Measurements from ENCODE around the gene SATB2. TPM values are rescaled to one million over a fixed set of nuclear protein-coding genes. Genes with fewer than 3 reads are reported as not detected.

The SATB2 gene
- polyA plus RNA-seq, 1 donor from 2014 or later = 0.21 TPM

GRCh38 chr2:199414001-199414400 lies 43.7 kb downstream of the SATB2 start:
- Histone ChIP-seq H2AFZ (ENCODE audit: low read depth, low read length) (no peak overlapping the region), H3K79me2 (replicated peaks; ENCODE audit: insufficient read depth, low read length) (no peaks in the 10 kb centered on the region), H3K4me2 (ENCODE audit: low read length) (no peak overlapping the region), H3K36me3 (ENCODE audit: insufficient read depth, low read length) (no peaks in the 10 kb centered on the region), H3K27me3 (ENCODE audit: insufficient read depth, low read depth, low read length) (peaks cover 2% of the 10 kb centered on the region), H4K20me1 (ENCODE audit: insufficient read depth) (no peaks in the 10 kb centered on the region), H3K4me3 (ENCODE audit: low read length) (no peak overlapping the region), H3K9me3 (ENCODE audit: low read length) (no peaks in the 10 kb centered on the region), H3K9me2 (ENCODE audit: insufficient read depth, low read length) (no peaks in the 10 kb centered on the region), H3K9ac (ENCODE audit: low read length) (no peak overlapping the region), H3K27ac (ENCODE audit: low read length) (no peak overlapping the region), H3F3A (ENCODE audit: insufficient read depth, low read length, poor library complexity, severe bottlenecking) (peaks cover 5% of the 10 kb centered on the region)
- TF ChIP-seq TAF1 (IDR thresholded peaks at IDR 0.05; ENCODE audit: low read depth) = no peak
- no peak for TF ChIP-seq EZH2 (IDR thresholded peaks at IDR 0.05; ENCODE audit: borderline replicate concordance, insufficient read depth, low read length, poor library complexity, severe bottlenecking)
- TF ChIP-seq SMC3 (conservative IDR thresholded peaks at IDR 0.05; ENCODE audit: poor library complexity) = no peak
- TF ChIP-seq RAD21 (conservative IDR thresholded peaks at IDR 0.05) = no peak
- TF ChIP-seq EP300 (conservative IDR thresholded peaks at IDR 0.05; ENCODE audit: poor library complexity, severe bottlenecking) = no peak
- TF ChIP-seq, protein P1, sequence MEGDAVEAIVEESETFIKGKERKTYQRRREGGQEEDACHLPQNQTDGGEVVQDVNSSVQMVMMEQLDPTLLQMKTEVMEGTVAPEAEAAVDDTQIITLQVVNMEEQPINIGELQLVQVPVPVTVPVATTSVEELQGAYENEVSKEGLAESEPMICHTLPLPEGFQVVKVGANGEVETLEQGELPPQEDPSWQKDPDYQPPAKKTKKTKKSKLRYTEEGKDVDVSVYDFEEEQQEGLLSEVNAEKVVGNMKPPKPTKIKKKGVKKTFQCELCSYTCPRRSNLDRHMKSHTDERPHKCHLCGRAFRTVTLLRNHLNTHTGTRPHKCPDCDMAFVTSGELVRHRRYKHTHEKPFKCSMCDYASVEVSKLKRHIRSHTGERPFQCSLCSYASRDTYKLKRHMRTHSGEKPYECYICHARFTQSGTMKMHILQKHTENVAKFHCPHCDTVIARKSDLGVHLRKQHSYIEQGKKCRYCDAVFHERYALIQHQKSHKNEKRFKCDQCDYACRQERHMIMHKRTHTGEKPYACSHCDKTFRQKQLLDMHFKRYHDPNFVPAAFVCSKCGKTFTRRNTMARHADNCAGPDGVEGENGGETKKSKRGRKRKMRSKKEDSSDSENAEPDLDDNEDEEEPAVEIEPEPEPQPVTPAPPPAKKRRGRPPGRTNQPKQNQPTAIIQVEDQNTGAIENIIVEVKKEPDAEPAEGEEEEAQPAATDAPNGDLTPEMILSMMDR (IDR thresholded peaks at IDR 0.05; ENCODE audit: poor library complexity, severe bottlenecking) = no peak
- TF ChIP-seq POLR2AphosphoS5 (IDR thresholded peaks at IDR 0.05) = no peak
- no peak for TF ChIP-seq MXI1 (conservative IDR thresholded peaks at IDR 0.05; ENCODE audit: poor library complexity, severe bottlenecking)
- no peak for TF ChIP-seq REST (IDR thresholded peaks at IDR 0.05; ENCODE audit: borderline replicate concordance)

DNA sequence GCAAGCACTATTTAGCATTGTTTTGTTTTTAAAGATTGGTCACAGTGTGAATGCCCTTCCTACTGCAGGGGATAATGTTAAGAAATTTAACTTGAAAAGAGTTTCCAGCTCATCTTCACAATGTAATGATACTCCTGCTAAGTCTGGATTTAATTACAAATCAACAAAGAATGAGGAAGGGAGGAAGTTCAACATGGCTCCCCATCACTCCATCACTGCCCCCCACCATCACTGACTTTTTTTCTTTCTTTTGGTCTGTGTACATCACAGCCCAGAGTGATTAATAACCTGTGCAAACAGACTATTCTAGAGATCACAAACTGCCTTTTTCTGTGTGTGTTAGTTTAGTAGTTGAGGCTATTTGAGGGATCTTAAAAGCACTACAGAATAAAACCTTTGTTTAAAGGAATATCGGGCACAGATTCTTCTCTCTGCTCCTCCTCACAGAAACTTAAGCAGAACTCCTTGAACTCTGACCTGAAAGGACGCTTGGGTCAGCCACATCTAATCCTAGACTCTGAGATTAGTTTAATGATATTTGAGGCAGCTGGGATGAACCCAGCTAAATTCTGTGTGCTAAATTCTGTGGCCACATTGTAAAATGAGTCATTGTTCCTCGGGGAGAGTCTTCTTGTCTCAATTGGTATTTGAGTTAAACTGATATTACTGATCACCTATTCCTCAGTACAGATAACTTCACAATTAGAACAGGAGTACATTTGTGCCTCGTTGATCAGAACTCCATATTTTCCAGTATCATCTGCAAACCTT lies 47.8 kb downstream of the SATB2 start:
- TF ChIP-seq, protein P1 (IDR thresholded peaks at IDR 0.05; ENCODE audit: poor library complexity, severe bottlenecking) = no peak
- TF ChIP-seq RAD21 (conservative IDR thresholded peaks at IDR 0.05) = no peak
- no peak for TF ChIP-seq POLR2AphosphoS5 (IDR thresholded peaks at IDR 0.05)
- Histone ChIP-seq H3K4me3 (ENCODE audit: low read length) (no peak overlapping the region), H3K27ac (ENCODE audit: low read length) (no peak overlapping the region), H3K9me3 (ENCODE audit: low read length) (no peaks in the 10 kb centered on the region), H3K9me2 (ENCODE audit: insufficient read depth, low read length) (no peaks in the 10 kb centered on the region), H3F3A (ENCODE audit: insufficient read depth, low read length, poor library complexity, severe bottlenecking) (peaks cover 3% of the 10 kb centered on the region), H3K9ac (ENCODE audit: low read length) (no peak overlapping the region), H3K36me3 (ENCODE audit: insufficient read depth, low read length) (no peaks in the 10 kb centered on the region), H3K4me2 (ENCODE audit: low read length) (no peak overlapping the region), H3K27me3 (ENCODE audit: insufficient read depth, low read depth, low read length) (peaks cover 2% of the 10 kb centered on the region), H4K20me1 (ENCODE audit: insufficient read depth) (no peaks in the 10 kb centered on the region), H3K79me2 (replicated peaks; ENCODE audit: insufficient read depth, low read length) (no peaks in the 10 kb centered on the region), H2AFZ (ENCODE audit: low read depth, low read length) (no peak overlapping the region)
